Skeletal muscle tissue (tissue), 5 donors: Measurements from ENCODE around the gene KLHL6. TPM values are rescaled to one million over a fixed set of nuclear protein-coding genes. Genes with fewer than 3 reads are reported as not detected.
"Not testable (repeated sequence)": the region's sequence is repeated elsewhere in the genome, so short reads cannot be mapped to it uniquely, and the experiment has no call there.

Source experiments
- H3K27ac ChIP-seq: one replicate; pipeline ENCODE4 v1.7.0; 2013; ENCODE audit warnings: mild to moderate bottlenecking, low read depth, low read length, inconsistent platforms
- H3K27me3 ChIP-seq, 3 donors: one replicate each; pipeline ENCODE4 v1.7.0; 2013; ENCODE audit warnings: low read length in 3 of 3; ENCODE audit not compliant: control insufficient read depth in 3 of 3, insufficient read depth in 3 of 3
- H3K36me3 ChIP-seq, 3 donors: one replicate each; pipeline ENCODE4 v1.7.0; 2013; ENCODE audit warnings: low read length in 3 of 3; ENCODE audit not compliant: control insufficient read depth in 3 of 3, insufficient read depth in 3 of 3
- H3K4me1 ChIP-seq, 3 donors: one replicate each; pipeline ENCODE4 v1.7.0; 2013; ENCODE audit warnings: low read length in 3 of 3, mild to moderate bottlenecking in 3 of 3; ENCODE audit not compliant: control insufficient read depth in 3 of 3, insufficient read depth in 3 of 3
- H3K4me3 ChIP-seq, 3 donors: one replicate each; pipeline ENCODE4 v1.7.0; 2013; ENCODE audit warnings: low read length in 3 of 3
- H3K9ac ChIP-seq, 3 donors: one replicate each; pipeline ENCODE4 v1.7.0; 2013; ENCODE audit warnings: low read length in 3 of 3, mild to moderate bottlenecking in 3 of 3, moderate library complexity in 2 of 3, low read depth in 1 of 3
- H3K9me3 ChIP-seq, 3 donors: one replicate each; pipeline ENCODE4 v1.7.0; 2013; ENCODE audit warnings: low read length in 3 of 3; ENCODE audit not compliant: control insufficient read depth in 3 of 3
- small RNA-seq: library from RNA; depleted of rRNA; stranded (forward); fragments of <200 nt; gene quantifications from one replicate; pipeline ENCODE3, GENCODE V24; 2014
- total RNA-seq: library from RNA; depleted of rRNA; stranded (reverse); fragments of >200 nt; gene quantifications from one replicate; pipeline ENCODE4 v1.2.3, GENCODE V29; 2014
- donor health status: Osteomylitis.

The KLHL6 gene
- total RNA-seq, 1 donor from 2014 or later: 1.0 TPM

DNA sequence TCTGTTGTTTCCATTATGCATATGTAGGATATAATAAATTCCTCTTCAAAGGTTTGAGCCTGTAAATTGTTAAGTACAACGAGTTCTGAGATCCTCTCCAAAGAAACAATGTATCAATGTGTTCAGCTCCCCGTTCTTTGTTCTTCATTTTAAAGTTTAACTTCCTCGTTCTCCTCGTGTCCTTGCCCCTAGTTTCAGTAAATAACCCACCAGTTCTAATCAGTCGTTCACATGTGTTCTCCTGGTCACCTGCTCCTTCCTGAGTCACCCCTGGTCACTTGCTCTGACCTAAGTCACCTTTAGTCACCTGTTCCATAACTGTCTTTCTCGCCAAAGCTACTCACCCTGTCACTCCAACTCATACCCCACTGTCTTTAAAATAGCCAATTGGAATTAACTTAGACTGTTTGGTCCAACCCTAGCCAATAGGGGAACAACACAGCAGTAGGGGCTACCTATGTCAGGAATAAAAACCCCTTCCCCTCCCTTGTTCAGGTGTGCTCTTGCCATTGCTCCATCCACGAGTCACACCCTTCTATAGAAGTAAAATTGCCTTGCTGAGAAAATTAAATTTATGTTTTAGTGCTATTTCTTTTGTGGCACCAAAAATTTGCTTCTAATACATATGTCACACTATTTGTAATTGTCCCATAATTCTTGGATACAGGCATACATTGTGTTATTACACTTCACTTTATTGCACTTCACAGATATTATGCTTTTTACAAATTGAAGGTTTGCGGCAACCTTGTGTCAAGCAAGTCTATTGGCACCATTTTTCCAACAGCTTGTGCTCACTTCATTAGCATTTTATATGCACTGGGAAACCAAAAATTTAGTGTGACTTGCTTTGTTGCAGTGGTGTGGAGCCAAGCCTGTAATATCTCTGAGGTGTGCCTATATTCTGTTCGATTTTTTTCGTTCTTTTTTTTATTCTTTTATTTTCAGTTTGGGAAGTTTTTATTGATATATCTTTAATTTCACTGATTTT, 111.8 kb downstream of the KLHL6 start:
- peaks cover 0 to 7% (median 3%) of the 10 kb centered on the region in 3 donors for H3K4me1 ChIP-seq

GRCh38 chr3:183442994-183443393, 112.5 kb downstream of the KLHL6 start:
- Histone ChIP-seq H3K4me3 (no peak overlapping the region), H3K36me3 (no peaks in the 10 kb centered on the region), H3K27me3 (no peaks in the 10 kb centered on the region), H3K4me1 (peaks cover 0 to 7% (median 0%) of the 10 kb centered on the region in 3 donors), H3K9ac (no peak overlapping the region), H3K9me3 (peaks cover 2 to 7% (median 2%) of the 10 kb centered on the region in 3 donors), H3K27ac (no peak overlapping the region)

More for the DNA sequence above, 111.8 kb downstream of the KLHL6 start:
- no peaks in the 10 kb centered on the region for H3K27me3 ChIP-seq
- H3K36me3 ChIP-seq: no peaks in the 10 kb centered on the region
- H3K27ac ChIP-seq: no peak overlapping the region
- no peak overlapping the region for H3K9ac ChIP-seq
- no peak overlapping the region for H3K4me3 ChIP-seq
- peaks cover 2 to 7% (median 2%) of the 10 kb centered on the region in 3 donors for H3K9me3 ChIP-seq

DNA sequence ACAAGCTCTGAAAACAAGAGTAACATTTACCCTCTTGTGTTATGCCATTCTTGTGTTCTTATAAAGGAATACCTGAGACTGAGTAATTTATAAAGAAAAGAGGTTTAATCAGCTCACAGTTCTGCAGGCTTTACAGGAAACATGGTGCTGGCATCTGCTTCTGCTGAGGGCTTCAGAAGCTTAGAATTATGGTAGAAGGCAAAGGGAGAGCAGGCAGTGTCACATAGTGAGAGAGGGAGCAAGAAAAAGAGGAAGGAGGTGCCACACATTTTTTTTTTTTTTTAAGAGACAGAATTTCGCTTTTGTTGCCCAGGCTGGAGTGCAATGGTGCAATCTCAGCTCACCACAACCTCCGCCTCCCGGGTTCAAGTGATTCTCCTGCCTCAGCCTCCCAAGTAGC, 115.0 kb downstream of the KLHL6 start:
- not testable (repeated sequence) for H3K36me3 ChIP-seq, H3K9me3 ChIP-seq, H3K27ac ChIP-seq, H3K4me1 ChIP-seq, H3K27me3 ChIP-seq, H3K4me3 ChIP-seq, H3K9ac ChIP-seq

DNA sequence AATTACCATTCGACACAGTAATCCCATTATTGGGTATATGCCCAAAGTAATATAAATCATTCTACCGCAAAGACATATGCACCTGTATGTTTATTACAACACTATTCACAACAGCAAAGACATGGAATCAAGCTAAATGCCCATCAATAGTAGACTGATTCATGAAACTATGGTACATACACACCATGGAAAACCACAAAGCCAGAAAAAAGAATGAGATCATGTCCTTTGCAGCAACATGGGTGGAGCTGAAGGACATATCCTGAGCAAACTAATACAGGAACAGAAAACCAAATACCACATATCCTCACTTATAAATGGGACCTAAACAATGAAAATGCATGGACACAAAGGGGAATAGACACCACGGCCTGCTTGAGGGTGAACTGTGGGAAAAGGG, 116.0 kb downstream of the KLHL6 start:
- H3K9me3 ChIP-seq: peaks cover 2 to 7% (median 2%) of the 10 kb centered on the region in 3 donors
- no peak overlapping the region for H3K27ac ChIP-seq
- no peaks in the 10 kb centered on the region for H3K36me3 ChIP-seq
- H3K4me1 ChIP-seq: no peaks in the 10 kb centered on the region
- no peaks in the 10 kb centered on the region for H3K27me3 ChIP-seq
- H3K4me3 ChIP-seq: no peak overlapping the region
- no peak overlapping the region for H3K9ac ChIP-seq

- no peaks in the 10 kb centered on the region for H3K27me3 ChIP-seq
- H3K9me3 ChIP-seq: peaks cover 0 to 6% (median 2%) of the 10 kb centered on the region in 3 donors
- H3K9ac ChIP-seq: no peak overlapping the region
- no peaks in the 10 kb centered on the region for H3K36me3 ChIP-seq
- no peak overlapping the region for H3K27ac ChIP-seq
- H3K4me1 ChIP-seq: no peaks in the 10 kb centered on the region
- H3K4me3 ChIP-seq: no peak overlapping the region
Measured at GRCh38 chr3:183438735-183439134, 116.8 kb downstream of the KLHL6 start.

GRCh38 chr3:183437666-183438564, 117.6 kb downstream of the KLHL6 start:
- H3K9ac ChIP-seq: no peak overlapping the region
- no peaks in the 10 kb centered on the region for H3K4me1 ChIP-seq
- no peak overlapping the region for H3K4me3 ChIP-seq
- no peak overlapping the region for H3K27ac ChIP-seq
- no peaks in the 10 kb centered on the region for H3K27me3 ChIP-seq
- H3K36me3 ChIP-seq: no peaks in the 10 kb centered on the region
- no peaks in the 10 kb centered on the region for H3K9me3 ChIP-seq

Small RNAs within 50 kb of the gene (small RNA-seq; reads per million reads assigned to genes)
- gene RF00092 (not detected), gene RF00394 (not detected), gene RF01241 (not detected), gene SNORA63D (7.6 reads per million, percentile 91 among the genes with 10 or more reads in this experiment)

Other genes starting within 250 kb of the KLHL6 start
- gene MCF2L2, start 127.1 kb downstream of the KLHL6 start, total RNA-seq: under 0.01 TPM
- gene KLHL24, start 79.9 kb upstream of the KLHL6 start, total RNA-seq: 178 TPM
- gene YEATS2, start 142.1 kb upstream of the KLHL6 start, total RNA-seq: 21.4 TPM